ENCODE results near the gene AKR1A1.

Gene AKR1A1

GRCh38 chr1:45569962-45570581 lies 19.4 kb downstream of the AKR1A1 start:
- no peaks in the 10 kb centered on the region for H3K36me3 ChIP-seq (ENCODE audit: control insufficient read depth, insufficient read depth, low read length)
- H3K4me3 ChIP-seq (ENCODE audit: low read depth, low read length): no peak overlapping the region
- no peak overlapping the region for H2AFZ ChIP-seq
- no peaks in the 10 kb centered on the region for H3K79me2 ChIP-seq
- no peak overlapping the region for H3K4me2 ChIP-seq (ENCODE audit: low read length)
- no peak overlapping the region for H3K9ac ChIP-seq
- H3K27ac ChIP-seq: no peak overlapping the region
- no peaks in the 10 kb centered on the region for H3K27me3 ChIP-seq (ENCODE audit: control insufficient read depth, insufficient read depth, low read length)
- no peaks in the 10 kb centered on the region for H3K9me3 ChIP-seq (ENCODE audit: control insufficient read depth, low read length)
- no peaks in the 10 kb centered on the region for H3K4me1 ChIP-seq
- TF ChIP-seq CTCF (IDR thresholded peaks at IDR 0.05): peak; percentile 91

GRCh38 chr1:45570631-45571030 lies 20.0 kb downstream of the AKR1A1 start:
- Histone ChIP-seq H3K27me3 (ENCODE audit: control insufficient read depth, insufficient read depth, low read length) (no peaks in the 10 kb centered on the region), H3K27ac (no peak overlapping the region)

GRCh38 chr1:45573231-45573804 lies 22.7 kb downstream of the AKR1A1 start:
- Histone ChIP-seq H2AFZ (no peak overlapping the region), H3K4me3 (ENCODE audit: low read depth, low read length) (no peak overlapping the region), H3K27ac (no peak overlapping the region), H3K27me3 (ENCODE audit: control insufficient read depth, insufficient read depth, low read length) (no peaks in the 10 kb centered on the region), H3K36me3 (ENCODE audit: control insufficient read depth, insufficient read depth, low read length) (no peaks in the 10 kb centered on the region), H3K9me3 (ENCODE audit: control insufficient read depth, low read length) (no peaks in the 10 kb centered on the region), H3K4me1 (no peaks in the 10 kb centered on the region), H3K9ac (no peak overlapping the region), H3K79me2 (no peaks in the 10 kb centered on the region), H3K4me2 (ENCODE audit: low read length) (no peak overlapping the region)
- TF ChIP-seq CTCF (IDR thresholded peaks at IDR 0.05): no peak

More at GRCh38 chr1:45570631-45571030, 20.0 kb downstream of the AKR1A1 start:
- no peak overlapping the region for H2AFZ ChIP-seq
- H3K79me2 ChIP-seq: no peaks in the 10 kb centered on the region
- no peak for TF ChIP-seq CTCF (IDR thresholded peaks at IDR 0.05)
- no peaks in the 10 kb centered on the region for H3K9me3 ChIP-seq (ENCODE audit: control insufficient read depth, low read length)
- H3K4me3 ChIP-seq (ENCODE audit: low read depth, low read length): no peak overlapping the region
- H3K4me2 ChIP-seq (ENCODE audit: low read length): no peak overlapping the region
- H3K9ac ChIP-seq: no peak overlapping the region
- H3K36me3 ChIP-seq (ENCODE audit: control insufficient read depth, insufficient read depth, low read length): no peaks in the 10 kb centered on the region
- H3K4me1 ChIP-seq: no peaks in the 10 kb centered on the region

GRCh38 chr1:45574105-45574626 lies 23.5 kb downstream of the AKR1A1 start:
- Histone ChIP-seq H3K36me3 (ENCODE audit: control insufficient read depth, insufficient read depth, low read length) (no peaks in the 10 kb centered on the region), H3K9me3 (ENCODE audit: control insufficient read depth, low read length) (no peaks in the 10 kb centered on the region), H3K4me2 (ENCODE audit: low read length) (no peak overlapping the region), H3K27me3 (ENCODE audit: control insufficient read depth, insufficient read depth, low read length) (no peaks in the 10 kb centered on the region), H3K79me2 (no peaks in the 10 kb centered on the region), H2AFZ (no peak overlapping the region), H3K27ac (no peak overlapping the region), H3K4me3 (ENCODE audit: low read depth, low read length) (no peak overlapping the region), H3K9ac (no peak overlapping the region), H3K4me1 (no peaks in the 10 kb centered on the region)
- TF ChIP-seq CTCF (IDR thresholded peaks at IDR 0.05): no peak
